Measurements from ENCODE around the gene TSPAN12.

DNA sequence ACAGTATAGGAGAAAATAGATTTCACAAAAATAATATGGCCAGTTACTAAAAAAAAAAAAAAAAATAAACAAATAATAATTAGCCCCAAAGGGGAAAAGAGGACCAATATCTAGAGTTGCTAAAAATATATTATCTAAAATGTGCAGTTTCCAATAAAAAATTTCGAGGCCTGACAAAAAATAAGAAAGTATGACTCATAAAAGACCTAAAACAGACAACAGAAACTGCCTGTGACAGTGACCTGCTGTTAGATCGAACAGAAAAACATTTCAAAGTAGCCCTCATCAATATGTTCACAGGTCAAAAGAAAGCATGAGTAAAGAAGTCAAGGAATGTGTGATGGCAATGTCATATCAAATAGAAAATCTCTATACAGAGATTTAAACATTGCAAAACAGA, 11.8 kb upstream of the TSPAN12 start:
- TF ChIP-seq, protein P1, sequence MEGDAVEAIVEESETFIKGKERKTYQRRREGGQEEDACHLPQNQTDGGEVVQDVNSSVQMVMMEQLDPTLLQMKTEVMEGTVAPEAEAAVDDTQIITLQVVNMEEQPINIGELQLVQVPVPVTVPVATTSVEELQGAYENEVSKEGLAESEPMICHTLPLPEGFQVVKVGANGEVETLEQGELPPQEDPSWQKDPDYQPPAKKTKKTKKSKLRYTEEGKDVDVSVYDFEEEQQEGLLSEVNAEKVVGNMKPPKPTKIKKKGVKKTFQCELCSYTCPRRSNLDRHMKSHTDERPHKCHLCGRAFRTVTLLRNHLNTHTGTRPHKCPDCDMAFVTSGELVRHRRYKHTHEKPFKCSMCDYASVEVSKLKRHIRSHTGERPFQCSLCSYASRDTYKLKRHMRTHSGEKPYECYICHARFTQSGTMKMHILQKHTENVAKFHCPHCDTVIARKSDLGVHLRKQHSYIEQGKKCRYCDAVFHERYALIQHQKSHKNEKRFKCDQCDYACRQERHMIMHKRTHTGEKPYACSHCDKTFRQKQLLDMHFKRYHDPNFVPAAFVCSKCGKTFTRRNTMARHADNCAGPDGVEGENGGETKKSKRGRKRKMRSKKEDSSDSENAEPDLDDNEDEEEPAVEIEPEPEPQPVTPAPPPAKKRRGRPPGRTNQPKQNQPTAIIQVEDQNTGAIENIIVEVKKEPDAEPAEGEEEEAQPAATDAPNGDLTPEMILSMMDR (IDR thresholded peaks at IDR 0.05): no peak
- TF ChIP-seq, protein P2, sequence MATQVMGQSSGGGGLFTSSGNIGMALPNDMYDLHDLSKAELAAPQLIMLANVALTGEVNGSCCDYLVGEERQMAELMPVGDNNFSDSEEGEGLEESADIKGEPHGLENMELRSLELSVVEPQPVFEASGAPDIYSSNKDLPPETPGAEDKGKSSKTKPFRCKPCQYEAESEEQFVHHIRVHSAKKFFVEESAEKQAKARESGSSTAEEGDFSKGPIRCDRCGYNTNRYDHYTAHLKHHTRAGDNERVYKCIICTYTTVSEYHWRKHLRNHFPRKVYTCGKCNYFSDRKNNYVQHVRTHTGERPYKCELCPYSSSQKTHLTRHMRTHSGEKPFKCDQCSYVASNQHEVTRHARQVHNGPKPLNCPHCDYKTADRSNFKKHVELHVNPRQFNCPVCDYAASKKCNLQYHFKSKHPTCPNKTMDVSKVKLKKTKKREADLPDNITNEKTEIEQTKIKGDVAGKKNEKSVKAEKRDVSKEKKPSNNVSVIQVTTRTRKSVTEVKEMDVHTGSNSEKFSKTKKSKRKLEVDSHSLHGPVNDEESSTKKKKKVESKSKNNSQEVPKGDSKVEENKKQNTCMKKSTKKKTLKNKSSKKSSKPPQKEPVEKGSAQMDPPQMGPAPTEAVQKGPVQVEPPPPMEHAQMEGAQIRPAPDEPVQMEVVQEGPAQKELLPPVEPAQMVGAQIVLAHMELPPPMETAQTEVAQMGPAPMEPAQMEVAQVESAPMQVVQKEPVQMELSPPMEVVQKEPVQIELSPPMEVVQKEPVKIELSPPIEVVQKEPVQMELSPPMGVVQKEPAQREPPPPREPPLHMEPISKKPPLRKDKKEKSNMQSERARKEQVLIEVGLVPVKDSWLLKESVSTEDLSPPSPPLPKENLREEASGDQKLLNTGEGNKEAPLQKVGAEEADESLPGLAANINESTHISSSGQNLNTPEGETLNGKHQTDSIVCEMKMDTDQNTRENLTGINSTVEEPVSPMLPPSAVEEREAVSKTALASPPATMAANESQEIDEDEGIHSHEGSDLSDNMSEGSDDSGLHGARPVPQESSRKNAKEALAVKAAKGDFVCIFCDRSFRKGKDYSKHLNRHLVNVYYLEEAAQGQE (IDR thresholded peaks at IDR 0.05; ENCODE audit: insufficient read depth in 1 of 2, low read depth in 2 of 2, low read length in 1 of 2): no peak
- TF ChIP-seq POLR2AphosphoS5 (IDR thresholded peaks at IDR 0.05; ENCODE audit: low read depth, low read length) (no peak), SIN3A (IDR thresholded peaks at IDR 0.05; ENCODE audit: borderline replicate concordance, insufficient read depth, low read depth, low read length) (no peak)
